ENCODE measurements around the gene IL23R.

GRCh38 chr1:67193704-67194103, 27.4 kb downstream of the IL23R start:
- TF ChIP-seq POLR2AphosphoS5 (IDR thresholded peaks at IDR 0.05) (no peak), POLR2A (IDR thresholded peaks at IDR 0.05) (no peak)
